H1 (cell line): Measurements from ENCODE around the gene MOV10L1. TPM values are rescaled to one million over a fixed set of nuclear protein-coding genes. Genes with fewer than 3 reads are reported as not detected.

Experiments
- CTCF ChIA-PET: fragments of 300-600 bp; sonication (Branson Sonifier 250); formaldehyde crosslinking; loops from one replicate; lab custom pipeline; 2021; ENCODE audit not compliant: partially characterized antibody; lab: Charles Lee
- POLR2A ChIA-PET: fragments of 300-600 bp; sonication (Branson Sonifier 250); formaldehyde crosslinking; loops from one replicate; lab custom pipeline; 2021; ENCODE audit warnings: inconsistent platforms; ENCODE audit not compliant: partially characterized antibody; lab: Charles Lee
- DNase-seq, 2 experiments: peaks; one replicate each; pipeline versions ENCODE4 v3.0.0 to v3.0.0-alpha.2; 2010 to 2022; ENCODE audit warnings: low spot score in 2 of 2, low read depth in 1 of 2, mixed read lengths in 1 of 2
- FAIRE-seq: peaks from 2 replicates; lab custom pipeline; 2011; peaks lifted over from hg19 to GRCh38; lab: Jason Lieb, UNC
- H2AFZ ChIP-seq: 2 replicates; pipeline ENCODE4 v1.8.1; 2012; ENCODE audit warnings: low read length, inconsistent platforms
- H2AK5ac ChIP-seq: 2 replicates; pipeline ENCODE4 v1.6.1; 2013; ENCODE audit warnings: low read depth, low read length
- H2BK120ac ChIP-seq: replicated peaks from 2 replicates; pipeline ENCODE3; 2013; ENCODE audit warnings: low read depth, low read length, inconsistent platforms
- H2BK12ac ChIP-seq: 2 replicates; pipeline ENCODE4 v1.6.1; 2013; ENCODE audit warnings: low read depth, low read length
- H2BK15ac ChIP-seq: 2 replicates; pipeline ENCODE4 v1.6.1; 2013; ENCODE audit warnings: low read length
- H2BK20ac ChIP-seq: 2 replicates; pipeline ENCODE4 v1.6.1; 2013; ENCODE audit warnings: low read length
- H2BK5ac ChIP-seq: 2 replicates; pipeline ENCODE4 v1.6.1; 2013; ENCODE audit warnings: low read depth, low read length
- H3K14ac ChIP-seq: 2 replicates; pipeline ENCODE4 v1.6.1; 2013; ENCODE audit warnings: inconsistent platforms; ENCODE audit not compliant: insufficient read length
- H3K18ac ChIP-seq: 2 replicates; pipeline ENCODE4 v1.6.1; 2013; ENCODE audit warnings: low read length; ENCODE audit errors: extremely low read depth
- H3K23ac ChIP-seq: 2 replicates; pipeline ENCODE4 v1.6.1; 2013; ENCODE audit warnings: inconsistent platforms; ENCODE audit not compliant: insufficient read length
- H3K23me2 ChIP-seq: 2 replicates; pipeline ENCODE4 v1.6.1; 2013; ENCODE audit warnings: low read depth, low read length
- H3K27ac ChIP-seq: 2 replicates; pipeline ENCODE4 v1.6.1; 2011; ENCODE audit warnings: low read depth, low read length, inconsistent platforms
- H3K27me3 ChIP-seq, 4 experiments: replicated peaks in 1 of 4; 1 replicate in 1 of 4; 2 replicates in 3 of 4; pipeline versions ENCODE4 v1.6.1 to v1.8.1; 2011 to 2013; ENCODE audit warnings: low read length in 3 of 4, mild to moderate bottlenecking in 3 of 4, inconsistent platforms in 2 of 4, mixed read lengths in 2 of 4, moderate library complexity in 1 of 4; ENCODE audit not compliant: control insufficient read depth in 3 of 4, insufficient read depth in 3 of 4; ENCODE audit errors: extremely low read depth in 1 of 4
- H3K36me3 ChIP-seq, 4 experiments: 2 replicates each; pipeline versions ENCODE4 v1.6.1 to v1.8.1; 2011 to 2013; ENCODE audit warnings: mild to moderate bottlenecking in 4 of 4, low read length in 3 of 4, moderate library complexity in 2 of 4, control low read depth in 1 of 4, inconsistent platforms in 1 of 4; ENCODE audit not compliant: insufficient read depth in 4 of 4, control insufficient read depth in 2 of 4
- H3K4ac ChIP-seq: replicated peaks from 2 replicates; pipeline ENCODE3; 2013; ENCODE audit warnings: low read length, low read depth, mixed read lengths, inconsistent platforms; ENCODE audit not compliant: insufficient read length
- H3K4me1 ChIP-seq, 4 experiments: replicated peaks in 1 of 4; 1 replicate in 1 of 4; 2 replicates in 3 of 4; pipeline versions ENCODE4 v1.6.1 to v1.8.1; 2011 to 2013; ENCODE audit warnings: low read length in 3 of 4, inconsistent platforms in 2 of 4, mixed read lengths in 1 of 4; ENCODE audit not compliant: insufficient read depth in 4 of 4, control insufficient read depth in 3 of 4
- H3K4me2 ChIP-seq, 2 experiments: 2 replicates each; pipeline versions ENCODE4 v1.6.1 to v1.8.1; 2011 to 2013; ENCODE audit warnings: low read depth in 2 of 2, low read length in 2 of 2, control low read depth in 1 of 2, inconsistent platforms in 1 of 2, mild to moderate bottlenecking in 1 of 2; ENCODE audit not compliant: insufficient read depth in 1 of 2
- H3K4me3 ChIP-seq, 4 experiments: fragments of 200-600, 300-600 bp in 1 of 4; sonication (generic), shearing (Covaris generic), sonication (Bioruptor Twin) in 1 of 4; 2 replicates each; pipeline versions ENCODE4 v1.5.1 to v1.8.1; 2011 to 2016; ENCODE audit warnings: low read length in 4 of 4, low read depth in 3 of 4, control low read depth in 2 of 4, inconsistent platforms in 2 of 4, mild to moderate bottlenecking in 2 of 4, mixed read lengths in 1 of 4, moderate library complexity in 1 of 4; ENCODE audit not compliant: insufficient read depth in 2 of 4; ENCODE audit errors: extremely low read depth in 1 of 4
- H3K56ac ChIP-seq: replicated peaks from 2 replicates; pipeline ENCODE3; 2013; ENCODE audit warnings: low read depth, mild to moderate bottlenecking, mixed read lengths, low read length, inconsistent platforms; ENCODE audit not compliant: insufficient read length
- H3K79me1 ChIP-seq: 2 replicates; pipeline ENCODE4 v1.6.1; 2013; ENCODE audit warnings: low read depth, low read length, control low read depth
- H3K79me2 ChIP-seq, 2 experiments: 2 replicates each; pipeline versions ENCODE4 v1.6.1 to v1.8.1; 2012 to 2013; ENCODE audit warnings: low read length in 2 of 2, mild to moderate bottlenecking in 2 of 2, inconsistent platforms in 1 of 2; ENCODE audit not compliant: insufficient read depth in 2 of 2, control insufficient read depth in 1 of 2
- H3K9ac ChIP-seq, 4 experiments: replicated peaks in 1 of 4; 1 replicate in 1 of 4; 2 replicates in 3 of 4; pipeline versions ENCODE4 v1.6.1 to v1.8.1; 2011 to 2013; ENCODE audit warnings: low read depth in 3 of 4, low read length in 3 of 4, control low read depth in 2 of 4, mild to moderate bottlenecking in 2 of 4, moderate library complexity in 2 of 4, inconsistent platforms in 1 of 4; ENCODE audit errors: extremely low read depth in 1 of 4
- H3K9me3 ChIP-seq, 2 experiments: 2 replicates each; pipeline versions ENCODE4 v1.6.1 to v1.8.1; 2012 to 2013; ENCODE audit warnings: mild to moderate bottlenecking in 2 of 2, moderate library complexity in 2 of 2, control low read depth in 1 of 2, inconsistent platforms in 1 of 2, low read depth in 1 of 2, low read length in 1 of 2, mixed read lengths in 1 of 2; ENCODE audit not compliant: insufficient read depth in 2 of 2
- H4K20me1 ChIP-seq, 2 experiments: replicated peaks in 1 of 2; 2 replicates each; pipeline versions ENCODE3 to v1.8.1; 2011 to 2013; ENCODE audit warnings: inconsistent platforms in 2 of 2, low read length in 2 of 2, mild to moderate bottlenecking in 1 of 2; ENCODE audit not compliant: insufficient read depth in 2 of 2, control insufficient read depth in 1 of 2
- H4K5ac ChIP-seq: 2 replicates; pipeline ENCODE4 v1.6.1; 2013; ENCODE audit warnings: low read length, low read depth, mixed read lengths, inconsistent platforms; ENCODE audit not compliant: insufficient read length
- H4K8ac ChIP-seq: 2 replicates; pipeline ENCODE4 v1.8.0; 2013; ENCODE audit warnings: mild to moderate bottlenecking, moderate library complexity, low read length, inconsistent platforms; ENCODE audit not compliant: insufficient read depth; ENCODE audit errors: extremely low read depth
- H4K91ac ChIP-seq: replicated peaks from 2 replicates; pipeline ENCODE3; 2013; ENCODE audit warnings: low read length, mixed read lengths, inconsistent platforms; ENCODE audit not compliant: insufficient read length
- BACH1 ChIP-seq: IDR thresholded peaks from 2 replicates; pipeline ENCODE4 v1.6.1; 2012; ENCODE audit warnings: low read length, improper control_type of control experiment
- CEBPB ChIP-seq: IDR thresholded peaks from 2 replicates; pipeline ENCODE4 v1.6.1; 2012; ENCODE audit warnings: low read depth, low read length
- CREB1 ChIP-seq: IDR thresholded peaks from 2 replicates; pipeline ENCODE4 v1.6.1; 2012; ENCODE audit warnings: inconsistent platforms
- EZH2 ChIP-seq: fragments of 200-600 bp; sonication (generic); IDR thresholded peaks from 2 replicates; pipeline ENCODE4 v1.7.1; 2012; ENCODE audit warnings: low read depth, mild to moderate bottlenecking, moderate library complexity, low read length, inconsistent platforms; ENCODE audit not compliant: severe bottlenecking
- GABPA ChIP-seq: IDR thresholded peaks from 2 replicates; pipeline ENCODE4 v1.6.1; 2011; ENCODE audit warnings: mild to moderate bottlenecking, low read length, moderate library complexity, borderline replicate concordance; ENCODE audit not compliant: insufficient read depth
- MAX ChIP-seq: IDR thresholded peaks from 2 replicates; pipeline ENCODE4 v1.6.1; 2012; ENCODE audit warnings: inconsistent platforms
- NANOG ChIP-seq: IDR thresholded peaks from 2 replicates; pipeline ENCODE4 v1.6.1; 2011; ENCODE audit warnings: low read length, low read depth, mild to moderate bottlenecking, inconsistent platforms; ENCODE audit not compliant: insufficient read depth, poor library complexity, severe bottlenecking
- SRF ChIP-seq: IDR thresholded peaks from 2 replicates; pipeline ENCODE4 v1.6.1; 2011; ENCODE audit warnings: mild to moderate bottlenecking, low read depth, low read length, moderate library complexity
- TAF1 ChIP-seq: IDR thresholded peaks from 2 replicates; pipeline ENCODE4 v1.6.1; 2011; ENCODE audit warnings: mild to moderate bottlenecking, low read depth, low read length
- TBP ChIP-seq: IDR thresholded peaks from 2 replicates; pipeline ENCODE4 v1.6.1; 2011; ENCODE audit warnings: low read depth, low read length, improper control_type of control experiment
- TCF12 ChIP-seq: IDR thresholded peaks from 2 replicates; pipeline ENCODE4 v1.6.1; 2011; ENCODE audit warnings: low read depth, mild to moderate bottlenecking, low read length
- USF2 ChIP-seq: IDR thresholded peaks from 2 replicates; pipeline ENCODE4 v1.6.1; 2011; ENCODE audit warnings: low read length, improper control_type of control experiment
- WGBS, 2 experiments: shearing (Covaris generic) in 1 of 2; methylation state at CpG; one replicate each; pipeline versions ENCODE4 v1.1.6 to v1.1.7; 2013 to 2015; ENCODE audit warnings: low lambda C conversion rate in 2 of 2, mixed read lengths in 2 of 2, inconsistent platforms in 1 of 2, low coverage in 1 of 2, missing lambda C conversion rate in 1 of 2; ENCODE audit not compliant: insufficient replicate concordance in 2 of 2, insufficient coverage in 1 of 2, insufficient read length in 1 of 2; ENCODE audit errors: extremely low coverage in 1 of 2, missing lambda C conversion rate in 1 of 2; 5-methylcytosine and 5-hydroxymethylcytosine counted together
- polyA plus RNA-seq, 7 experiments: library from polyadenylated mRNA; depleted of rRNA in 3 of 7; stranded (reverse) in 5 of 7; unstranded in 2 of 7; fragments of >200 nt in 5 of 7; fragments of 200-250 nt in 2 of 7; gene quantifications; 1 replicate in 5 of 7; 2 replicates in 1 of 7; 4 replicates in 1 of 7; pipeline versions ENCODE4 v1.2.1 to v1.2.3, GENCODE V29; 2011 to 2013; ENCODE audit warnings: missing spikeins in 2 of 7, mixed read lengths in 2 of 7
- total RNA-seq: library from RNA; stranded (reverse); fragmentation: NEBNext Ultra II Directional; extraction: Animal tissue kit (Norgen Biotek cat#: 25700); gene quantifications from 2 replicates; pipeline ENCODE4 v1.2.1, GENCODE V29; 2021

The MOV10L1 gene
- total and polyA plus RNA-seq, 2 of the 8 experiments (the other 6 are each of a cell fraction or from before 2014, with no cell fraction given): 0.32 TPM; not detected in 1

- Histone ChIP-seq H2AFZ (no peak overlapping the region), H3K4me2 (no peak overlapping the region), H3K27ac (no peak overlapping the region)
- TF ChIP-seq MAX: no peak
- TF ChIP-seq TBP: no peak
- no peak for TF ChIP-seq NANOG
- no peak for TF ChIP-seq SRF
- TF ChIP-seq TCF12: no peak
- TF ChIP-seq TAF1: no peak
- no peak for TF ChIP-seq EZH2
- no peak for TF ChIP-seq USF2
- TF ChIP-seq BACH1: no peak
- TF ChIP-seq CREB1: no peak
- TF ChIP-seq CEBPB: no peak
- TF ChIP-seq GABPA: no peak
Measured at GRCh38 chr22:50119768-50120251, 30.0 kb downstream of the MOV10L1 start.

More at GRCh38 chr22:50119768-50120251, 30.0 kb downstream of the MOV10L1 start:
- Histone ChIP-seq H3K27me3 (peaks cover 0 to 3% (median 1%) of the 10 kb centered on the region in 4 experiments; a peak in 3 of 7 replicates), H4K8ac (no peak overlapping the region), H2BK15ac (no peak overlapping the region), H3K4ac (no peak overlapping the region), H2BK20ac (no peak overlapping the region), H4K20me1 (no peaks in the 10 kb centered on the region), H4K91ac (no peak overlapping the region), H2BK5ac (no peak overlapping the region), H3K4me1 (no peaks in the 10 kb centered on the region), H3K56ac (no peak overlapping the region), H3K79me1 (no peaks in the 10 kb centered on the region), H3K18ac (no peak overlapping the region), H3K79me2 (no peaks in the 10 kb centered on the region), H2BK120ac (no peak overlapping the region), H2BK12ac (no peak overlapping the region), H3K14ac (no peak overlapping the region), H3K23ac (no peak overlapping the region), H4K5ac (no peak overlapping the region), H3K4me3 (no peak overlapping the region), H3K9me3 (no peaks in the 10 kb centered on the region), H3K9ac (no peak overlapping the region), H2AK5ac (no peak overlapping the region), H3K23me2 (no peaks in the 10 kb centered on the region), H3K36me3 (no peaks in the 10 kb centered on the region)
- no peak for DNase-seq
- ChIA-PET POLR2A (no interaction called here), CTCF (interaction anchor here (0.9 kb wide), 1 partner anchor 17 kb away, joined by 5 read pairs; no protein-coding TSS in a partner anchor)
- no peak for FAIRE-seq
- WGBS, 2 experiments: 81% methylated on average over 6 of the region's 6 CpGs; no CpG with 5 or more reads in 1 of the 2 experiments
